Right ventricle myocardium superior (tissue), 1 donor: ENCODE data around the gene PRR20B. TPM values are rescaled to one million over a fixed set of nuclear protein-coding genes. Genes with fewer than 3 reads are reported as not detected.
"Not testable (repeated sequence)": the region's sequence is repeated elsewhere in the genome, so short reads cannot be mapped to it uniquely, and the experiment has no call there.

ENCODE experiments used
- ATAC-seq: fragments of 200-7000 bp; cut with Tn5 transposase; one replicate; pipeline ENCODE4 v1.9.1; 2020; ENCODE audit warnings: mild to moderate bottlenecking; ENCODE audit not compliant: poor library complexity
- DNase-seq: peaks from one replicate; pipeline ENCODE4 v3.0.0-alpha.2; 2020
- intact Hi-C: fragments of 100-400 bp; cut with DNase I; formaldehyde crosslinking; loops from one replicate; pipeline ENCODE4 v1.11.2; 2022
- long read RNA-seq: library from polyadenylated mRNA; unstranded; transcript quantifications from one replicate; pipeline ENCODE4 v2.0.0, GENCODE V29; 2021
- total RNA-seq: library from RNA; stranded (reverse); fragmentation: NEBNext Ultra II Directional; extraction: Animal tissue kit (Norgen Biotek cat#: 25700); gene quantifications from one replicate; pipeline ENCODE4 v1.2.1, GENCODE V29; 2021
- donor health status: DM: no; HTN: yes; CAD: no; lungs with severe emphysema.

Gene PRR20B
- total RNA-seq = not detected
- long read RNA-seq = 0 reads

GRCh38 chr13:57147188-57147587, at the start of gene PRR20B:
PRR20B (plus strand) TSS chr13:57147488; CDS start chr13:57147875, 387 bp downstream.
- DNase-seq, ATAC-seq, intact Hi-C loops: not testable (repeated sequence)

DNA sequence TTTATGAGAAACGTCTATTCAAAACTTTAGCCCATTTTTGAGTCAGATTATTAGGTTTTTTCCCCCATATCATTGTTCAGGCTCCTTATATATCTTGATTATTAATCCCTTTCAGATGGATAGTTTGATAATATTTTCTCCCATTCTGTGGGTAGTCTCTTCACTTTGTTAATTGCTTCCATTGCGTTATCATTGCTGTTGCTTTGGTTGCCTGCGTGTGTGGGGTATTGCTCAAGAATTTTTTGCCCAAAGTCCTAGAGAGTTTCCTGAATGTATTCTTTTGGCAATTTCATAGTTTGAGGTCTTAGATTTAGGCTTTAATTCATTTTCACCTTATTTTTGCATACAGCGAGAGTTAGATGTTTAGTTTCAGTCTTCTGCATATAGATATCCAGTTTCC, 32.3 kb upstream of the PRR20B start:
- ATAC-seq (no peak), DNase-seq (no peak)

DNA sequence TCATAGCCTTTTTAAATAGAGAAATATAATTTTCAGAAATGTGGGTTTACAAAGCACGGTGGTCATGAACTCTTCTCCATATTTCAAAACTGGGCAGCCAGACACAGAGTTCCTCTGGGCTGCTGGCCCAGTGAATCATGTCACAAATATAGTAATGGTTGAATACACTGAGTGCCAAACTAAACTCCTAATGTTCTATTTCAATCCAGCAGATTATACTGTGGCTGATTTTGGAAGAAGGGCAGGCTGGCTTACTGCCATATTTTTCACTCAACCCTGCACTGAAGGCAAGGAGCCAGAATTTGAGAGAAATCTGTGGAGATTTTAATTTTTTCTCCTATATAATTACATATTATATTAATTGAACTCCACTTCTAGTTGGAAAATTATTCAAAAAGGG, 23.6 kb upstream of the PRR20B start:
- peak; percentile 99 for ATAC-seq
- intact Hi-C loops = no loop called here
- DNase-seq = peak; percentile 59

More for the DNA sequence above, 32.3 kb upstream of the PRR20B start:
- intact Hi-C loops = no loop called here

GRCh38 chr13:57128909-57129308, 18.4 kb upstream of the PRR20B start:
- no peak for DNase-seq
- no peak for ATAC-seq
- intact Hi-C loops = no loop called here

- ATAC-seq = no peak
- no peak for DNase-seq
- intact Hi-C loops = no loop called here
Observed at GRCh38 chr13:57136093-57136492, 11.2 kb upstream of the PRR20B start.

DNA sequence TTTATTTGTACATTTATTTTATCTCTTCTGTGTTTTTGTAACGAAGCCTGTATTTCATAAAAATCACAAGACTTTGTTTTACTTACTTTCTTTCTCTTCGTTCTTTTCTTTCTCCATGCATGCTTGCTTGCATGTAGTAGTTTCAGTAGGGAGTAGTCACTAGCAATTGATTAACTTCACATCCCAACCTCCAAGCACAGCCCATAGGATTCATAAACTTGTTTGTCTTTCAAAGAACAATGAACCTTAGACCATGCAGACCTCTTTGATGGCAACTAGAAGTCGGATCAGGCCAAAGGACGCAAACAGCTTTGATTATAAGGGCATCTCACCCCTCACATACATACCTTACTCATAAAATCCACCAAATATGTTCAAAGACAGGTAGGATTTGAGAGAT, 9.7 kb upstream of the PRR20B start:
- no peak for ATAC-seq
- no peak for DNase-seq
- intact Hi-C loops = no loop called here

- DNase-seq (no peak), ATAC-seq (no peak)
- intact Hi-C loops = no loop called here
Observed at GRCh38 chr13:57138988-57139387, 8.3 kb upstream of the PRR20B start.

- ATAC-seq, intact Hi-C loops, DNase-seq: not testable (repeated sequence)
Observed at GRCh38 chr13:57139781-57140180, 7.5 kb upstream of the PRR20B start.

DNA sequence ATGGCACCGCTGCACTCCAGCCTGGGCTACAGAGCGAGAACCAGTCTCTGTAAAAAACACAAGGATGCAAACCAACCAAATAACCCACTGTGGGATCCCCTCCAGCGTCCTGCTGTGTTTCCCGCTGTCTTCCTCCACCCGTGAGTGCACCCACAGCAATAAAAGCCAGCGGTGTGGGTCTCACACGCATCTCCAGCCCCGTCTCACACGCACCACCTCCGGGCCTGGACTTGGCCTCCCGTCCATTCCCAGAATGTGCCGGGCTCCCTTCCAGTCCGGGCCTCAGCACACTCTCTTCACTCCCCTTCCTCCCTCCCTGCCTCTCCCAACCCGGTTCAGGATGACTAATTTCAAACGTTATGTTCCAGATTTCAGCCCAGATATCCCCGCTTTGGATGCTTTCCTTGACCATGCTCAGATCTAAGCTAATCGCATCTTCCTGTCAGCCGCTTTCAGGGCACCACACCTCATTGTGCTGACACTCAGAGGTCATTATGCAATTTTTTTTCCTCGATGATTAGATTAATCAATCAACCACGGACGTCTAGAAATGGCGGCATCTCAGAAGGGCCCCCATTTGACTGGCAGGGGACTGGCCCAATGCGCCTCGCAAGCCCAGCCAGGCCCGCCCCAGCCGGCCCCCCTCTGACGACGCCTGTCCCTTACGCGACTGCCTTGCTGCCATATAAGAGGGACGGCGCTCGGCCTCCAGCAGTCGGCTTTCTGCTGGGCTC, 6.9 kb upstream of the PRR20B start, which contains the start of gene PRR20A:
TSS of gene PRR20A (plus strand) at position 684 of the 734 bp plus-strand sequence. CDS start 387 bp downstream, outside the sequence.
- intact Hi-C loops = not testable (repeated sequence)

DNA sequence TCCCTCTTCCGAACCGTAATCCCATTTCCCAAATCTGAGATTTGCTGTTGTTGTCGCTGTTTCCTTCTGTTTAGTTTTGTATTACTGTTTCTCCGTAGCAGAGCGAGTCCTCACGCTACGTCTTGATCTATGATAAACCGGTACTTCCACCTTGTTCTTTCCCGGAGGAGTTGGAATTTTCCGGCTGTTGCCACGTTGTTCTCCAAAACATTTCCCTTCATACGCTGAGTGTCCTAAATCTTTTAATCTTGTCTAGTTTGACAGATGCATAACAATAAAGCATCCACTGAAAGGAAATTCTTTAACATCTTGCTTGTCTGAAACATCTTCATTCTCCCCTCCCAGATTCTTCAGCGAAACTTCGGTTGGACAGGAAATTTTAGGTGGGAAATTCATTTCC, 818 bp downstream of the PRR20B start:
- intact Hi-C loops, ATAC-seq: not testable (repeated sequence)
- DNase-seq = peak; percentile 4

More for the DNA sequence above, 6.9 kb upstream of the PRR20B start, which contains the start of gene PRR20A:
- ATAC-seq, DNase-seq: not testable (repeated sequence)

- ATAC-seq, intact Hi-C loops: not testable (repeated sequence)
Observed at GRCh38 chr13:57153761-57154160, 6.5 kb downstream of the PRR20B start, which contains the start of gene PRR20C. PRR20C (plus strand) TSS chr13:57154061; CDS start chr13:57154448, 387 bp downstream.

DNA sequence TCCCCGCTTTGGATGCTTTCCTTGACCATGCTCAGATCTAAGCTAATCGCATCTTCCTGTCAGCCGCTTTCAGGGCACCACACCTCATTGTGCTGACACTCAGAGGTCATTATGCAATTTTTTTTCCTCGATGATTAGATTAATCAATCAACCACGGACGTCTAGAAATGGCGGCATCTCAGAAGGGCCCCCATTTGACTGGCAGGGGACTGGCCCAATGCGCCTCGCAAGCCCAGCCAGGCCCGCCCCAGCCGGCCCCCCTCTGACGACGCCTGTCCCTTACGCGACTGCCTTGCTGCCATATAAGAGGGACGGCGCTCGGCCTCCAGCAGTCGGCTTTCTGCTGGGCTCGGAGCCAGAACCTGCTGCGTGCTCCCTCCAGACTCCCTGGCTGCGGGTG, 13.0 kb downstream of the PRR20B start, which contains the start of gene PRR20D:
TSS of gene PRR20D (plus strand) at position 301 of the 400 bp plus-strand sequence. CDS start 387 bp downstream, outside the sequence.
- ATAC-seq, DNase-seq, intact Hi-C loops: not testable (repeated sequence)

More at GRCh38 chr13:57153761-57154160, 6.5 kb downstream of the PRR20B start, which contains the start of gene PRR20C:
- DNase-seq = not testable (repeated sequence)

DNA sequence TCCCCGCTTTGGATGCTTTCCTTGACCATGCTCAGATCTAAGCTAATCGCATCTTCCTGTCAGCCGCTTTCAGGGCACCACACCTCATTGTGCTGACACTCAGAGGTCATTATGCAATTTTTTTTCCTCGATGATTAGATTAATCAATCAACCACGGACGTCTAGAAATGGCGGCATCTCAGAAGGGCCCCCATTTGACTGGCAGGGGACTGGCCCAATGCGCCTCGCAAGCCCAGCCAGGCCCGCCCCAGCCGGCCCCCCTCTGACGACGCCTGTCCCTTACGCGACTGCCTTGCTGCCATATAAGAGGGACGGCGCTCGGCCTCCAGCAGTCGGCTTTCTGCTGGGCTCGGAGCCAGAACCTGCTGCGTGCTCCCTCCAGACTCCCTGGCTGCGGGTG, 19.6 kb downstream of the PRR20B start, which contains the start of gene PRR20E:
TSS of gene PRR20E (plus strand) at position 301 of the 400 bp plus-strand sequence. CDS start 387 bp downstream, outside the sequence.
- intact Hi-C loops, DNase-seq, ATAC-seq: not testable (repeated sequence)

DNA sequence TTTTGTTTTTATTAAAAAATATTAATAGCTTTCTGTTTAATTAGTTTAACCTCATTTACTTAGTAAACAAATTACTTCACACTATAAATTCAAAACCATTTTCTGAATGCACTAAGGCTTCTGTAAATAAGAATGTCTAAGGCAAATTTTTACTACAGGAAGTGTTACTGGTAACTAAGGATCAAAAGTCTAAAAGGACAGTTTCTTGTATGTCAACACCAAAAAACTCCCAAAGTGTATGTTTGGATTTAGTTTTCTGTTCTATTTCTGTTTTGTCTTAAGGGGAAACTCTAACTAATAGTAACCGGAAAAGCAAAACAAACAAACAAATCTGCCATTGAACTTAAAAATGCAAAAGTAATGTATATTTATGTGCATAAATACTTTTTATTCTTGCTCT, 44.4 kb downstream of the PRR20B start:
- no peak for ATAC-seq
- no peak for DNase-seq
- intact Hi-C loops = no loop called here

Other genes with a start within 250 kb of the PRR20B start
- not detected for gene PRR20A, start 6.6 kb upstream of the PRR20B start, total RNA-seq
- gene PRR20C, start 6.6 kb downstream of the PRR20B start, total RNA-seq = not detected
- gene PRR20D, start 13.1 kb downstream of the PRR20B start, total RNA-seq = not detected
- not detected for gene PRR20E, start 19.7 kb downstream of the PRR20B start, total RNA-seq